ENCODE measurements around the gene PDE6B. TPM values are rescaled to one million over a fixed set of nuclear protein-coding genes. Genes with fewer than 3 reads are reported as not detected.

PDE6B gene
- polyA plus RNA-seq, 1 donor from 2014 or later, result 3.2 TPM

DNA sequence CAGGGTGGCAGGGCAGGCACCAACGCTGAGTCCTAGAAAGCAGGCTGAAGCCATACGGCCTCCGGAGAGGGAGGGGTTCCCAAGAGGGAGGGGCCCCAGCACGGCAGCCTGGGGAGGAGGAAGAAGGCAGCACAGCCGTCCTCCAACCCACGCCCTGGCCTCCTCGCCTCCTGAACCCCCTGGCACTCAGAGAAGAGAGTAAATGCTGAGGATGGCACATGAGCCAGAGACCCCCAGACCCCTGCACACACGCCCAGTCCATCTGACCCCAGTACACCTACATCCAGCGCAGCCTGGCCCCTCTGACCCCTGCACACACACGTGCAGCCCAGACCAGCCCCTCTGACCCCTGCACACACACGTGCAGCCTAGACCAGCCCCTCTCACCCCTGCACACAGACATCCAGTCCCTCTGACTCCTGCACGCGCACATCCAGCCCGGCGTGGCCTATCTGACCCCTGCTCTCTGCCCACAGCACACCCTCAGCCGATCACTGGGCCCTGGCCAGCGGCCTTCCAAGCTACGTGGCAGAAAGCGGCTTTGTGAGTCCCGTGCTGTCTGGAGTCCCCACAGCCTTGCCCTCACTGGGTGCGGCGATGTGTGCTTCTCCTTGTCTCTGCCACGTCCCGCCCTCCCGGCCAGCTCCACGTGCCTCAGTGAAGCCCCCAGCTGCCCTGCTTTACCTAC is 30.2 kb downstream of the PDE6B start:
- no peaks in the 10 kb centered on the region for H3K79me2 ChIP-seq (replicated peaks; ENCODE audit: insufficient read depth, low read length)
- no peak overlapping the region for H3K27ac ChIP-seq (ENCODE audit: low read length)
- no peaks in the 10 kb centered on the region for H3F3A ChIP-seq (ENCODE audit: insufficient read depth, low read length, poor library complexity, severe bottlenecking)
- no peaks in the 10 kb centered on the region for H3K36me3 ChIP-seq (ENCODE audit: insufficient read depth, low read length)
- no peak overlapping the region for H3K4me2 ChIP-seq (ENCODE audit: low read length)
- no peak overlapping the region for H3K4me3 ChIP-seq (ENCODE audit: low read length)
- no peaks in the 10 kb centered on the region for H3K27me3 ChIP-seq (ENCODE audit: insufficient read depth, low read depth, low read length)
- H4K20me1 ChIP-seq (ENCODE audit: insufficient read depth), result no peaks in the 10 kb centered on the region
- no peaks in the 10 kb centered on the region for H3K9me3 ChIP-seq (ENCODE audit: low read length)
- no peak overlapping the region for H2AFZ ChIP-seq (ENCODE audit: low read depth, low read length)
- H3K9ac ChIP-seq (ENCODE audit: low read length), result no peak overlapping the region
- no peaks in the 10 kb centered on the region for H3K9me2 ChIP-seq (ENCODE audit: insufficient read depth, low read length)
- TF ChIP-seq SMC3 (conservative IDR thresholded peaks at IDR 0.05; ENCODE audit: poor library complexity), result no peak
- no peak for TF ChIP-seq POLR2AphosphoS5 (IDR thresholded peaks at IDR 0.05)
- TF ChIP-seq EZH2 (IDR thresholded peaks at IDR 0.05; ENCODE audit: borderline replicate concordance, insufficient read depth, low read length, poor library complexity, severe bottlenecking), result no peak
- TF ChIP-seq EP300 (conservative IDR thresholded peaks at IDR 0.05; ENCODE audit: poor library complexity, severe bottlenecking), result no peak
- TF ChIP-seq, protein P1, sequence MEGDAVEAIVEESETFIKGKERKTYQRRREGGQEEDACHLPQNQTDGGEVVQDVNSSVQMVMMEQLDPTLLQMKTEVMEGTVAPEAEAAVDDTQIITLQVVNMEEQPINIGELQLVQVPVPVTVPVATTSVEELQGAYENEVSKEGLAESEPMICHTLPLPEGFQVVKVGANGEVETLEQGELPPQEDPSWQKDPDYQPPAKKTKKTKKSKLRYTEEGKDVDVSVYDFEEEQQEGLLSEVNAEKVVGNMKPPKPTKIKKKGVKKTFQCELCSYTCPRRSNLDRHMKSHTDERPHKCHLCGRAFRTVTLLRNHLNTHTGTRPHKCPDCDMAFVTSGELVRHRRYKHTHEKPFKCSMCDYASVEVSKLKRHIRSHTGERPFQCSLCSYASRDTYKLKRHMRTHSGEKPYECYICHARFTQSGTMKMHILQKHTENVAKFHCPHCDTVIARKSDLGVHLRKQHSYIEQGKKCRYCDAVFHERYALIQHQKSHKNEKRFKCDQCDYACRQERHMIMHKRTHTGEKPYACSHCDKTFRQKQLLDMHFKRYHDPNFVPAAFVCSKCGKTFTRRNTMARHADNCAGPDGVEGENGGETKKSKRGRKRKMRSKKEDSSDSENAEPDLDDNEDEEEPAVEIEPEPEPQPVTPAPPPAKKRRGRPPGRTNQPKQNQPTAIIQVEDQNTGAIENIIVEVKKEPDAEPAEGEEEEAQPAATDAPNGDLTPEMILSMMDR (IDR thresholded peaks at IDR 0.05; ENCODE audit: poor library complexity, severe bottlenecking), result no peak
- no peak for TF ChIP-seq RAD21 (conservative IDR thresholded peaks at IDR 0.05)
- no peak for TF ChIP-seq MXI1 (conservative IDR thresholded peaks at IDR 0.05; ENCODE audit: poor library complexity, severe bottlenecking)
- TF ChIP-seq TAF1 (IDR thresholded peaks at IDR 0.05; ENCODE audit: low read depth), result no peak
- TF ChIP-seq, protein P2, sequence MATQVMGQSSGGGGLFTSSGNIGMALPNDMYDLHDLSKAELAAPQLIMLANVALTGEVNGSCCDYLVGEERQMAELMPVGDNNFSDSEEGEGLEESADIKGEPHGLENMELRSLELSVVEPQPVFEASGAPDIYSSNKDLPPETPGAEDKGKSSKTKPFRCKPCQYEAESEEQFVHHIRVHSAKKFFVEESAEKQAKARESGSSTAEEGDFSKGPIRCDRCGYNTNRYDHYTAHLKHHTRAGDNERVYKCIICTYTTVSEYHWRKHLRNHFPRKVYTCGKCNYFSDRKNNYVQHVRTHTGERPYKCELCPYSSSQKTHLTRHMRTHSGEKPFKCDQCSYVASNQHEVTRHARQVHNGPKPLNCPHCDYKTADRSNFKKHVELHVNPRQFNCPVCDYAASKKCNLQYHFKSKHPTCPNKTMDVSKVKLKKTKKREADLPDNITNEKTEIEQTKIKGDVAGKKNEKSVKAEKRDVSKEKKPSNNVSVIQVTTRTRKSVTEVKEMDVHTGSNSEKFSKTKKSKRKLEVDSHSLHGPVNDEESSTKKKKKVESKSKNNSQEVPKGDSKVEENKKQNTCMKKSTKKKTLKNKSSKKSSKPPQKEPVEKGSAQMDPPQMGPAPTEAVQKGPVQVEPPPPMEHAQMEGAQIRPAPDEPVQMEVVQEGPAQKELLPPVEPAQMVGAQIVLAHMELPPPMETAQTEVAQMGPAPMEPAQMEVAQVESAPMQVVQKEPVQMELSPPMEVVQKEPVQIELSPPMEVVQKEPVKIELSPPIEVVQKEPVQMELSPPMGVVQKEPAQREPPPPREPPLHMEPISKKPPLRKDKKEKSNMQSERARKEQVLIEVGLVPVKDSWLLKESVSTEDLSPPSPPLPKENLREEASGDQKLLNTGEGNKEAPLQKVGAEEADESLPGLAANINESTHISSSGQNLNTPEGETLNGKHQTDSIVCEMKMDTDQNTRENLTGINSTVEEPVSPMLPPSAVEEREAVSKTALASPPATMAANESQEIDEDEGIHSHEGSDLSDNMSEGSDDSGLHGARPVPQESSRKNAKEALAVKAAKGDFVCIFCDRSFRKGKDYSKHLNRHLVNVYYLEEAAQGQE (IDR thresholded peaks at IDR 0.05; ENCODE audit: borderline replicate concordance), result no peak

DNA sequence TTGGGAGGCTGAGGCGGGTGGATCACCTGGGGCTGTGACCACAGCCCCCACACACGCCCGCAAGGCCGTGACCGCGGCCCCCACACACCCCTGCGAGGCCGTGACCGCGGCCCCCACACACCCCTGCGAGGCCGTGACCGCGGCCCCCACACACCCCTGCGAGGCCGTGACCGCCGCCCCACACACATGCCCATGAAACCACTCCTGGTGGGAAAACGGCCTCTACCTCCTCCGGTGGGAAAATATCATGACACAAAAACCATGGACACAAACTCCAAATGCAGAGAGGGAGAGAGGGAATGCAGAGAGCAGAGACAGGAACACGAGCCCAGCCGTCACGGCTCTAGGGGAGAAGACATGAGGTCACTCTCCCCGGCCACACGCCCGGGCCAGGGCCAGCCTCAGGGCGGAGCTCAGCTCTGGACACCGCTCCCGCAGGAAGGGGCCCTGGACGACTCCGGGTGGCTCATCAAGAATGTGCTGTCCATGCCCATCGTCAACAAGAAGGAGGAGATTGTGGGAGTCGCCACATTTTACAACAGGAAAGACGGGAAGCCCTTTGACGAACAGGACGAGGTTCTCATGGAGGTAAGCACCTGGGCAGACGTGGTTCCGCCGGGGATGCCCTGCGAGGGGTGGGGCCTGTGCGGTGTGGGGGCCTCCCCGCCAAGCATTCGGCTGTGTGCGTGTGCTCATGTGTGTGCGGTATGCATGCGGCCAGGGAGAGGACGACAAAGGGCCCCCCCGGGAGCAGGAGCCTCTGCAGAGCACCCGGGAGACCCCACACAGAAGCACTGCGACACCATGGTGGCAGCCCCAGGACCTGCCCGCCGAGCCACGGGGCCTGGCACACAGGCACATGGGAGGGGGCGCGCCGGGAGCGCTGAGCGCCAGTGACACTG is 31.3 kb downstream of the PDE6B start:
- H3K4me3 ChIP-seq (ENCODE audit: low read length), result no peak overlapping the region
- no peak overlapping the region for H3K9ac ChIP-seq (ENCODE audit: low read length)
- H4K20me1 ChIP-seq (ENCODE audit: insufficient read depth), result no peaks in the 10 kb centered on the region
- no peaks in the 10 kb centered on the region for H3K27me3 ChIP-seq (ENCODE audit: insufficient read depth, low read depth, low read length)
- H3F3A ChIP-seq (ENCODE audit: insufficient read depth, low read length, poor library complexity, severe bottlenecking), result no peaks in the 10 kb centered on the region
- no peak for TF ChIP-seq RAD21 (conservative IDR thresholded peaks at IDR 0.05)
- no peak for TF ChIP-seq MXI1 (conservative IDR thresholded peaks at IDR 0.05; ENCODE audit: poor library complexity, severe bottlenecking)
- TF ChIP-seq, protein P2 (IDR thresholded peaks at IDR 0.05; ENCODE audit: borderline replicate concordance), result no peak
- TF ChIP-seq TAF1 (IDR thresholded peaks at IDR 0.05; ENCODE audit: low read depth), result no peak
- TF ChIP-seq SMC3 (conservative IDR thresholded peaks at IDR 0.05; ENCODE audit: poor library complexity), result no peak
- no peak for TF ChIP-seq POLR2AphosphoS5 (IDR thresholded peaks at IDR 0.05)
- no peak for TF ChIP-seq EP300 (conservative IDR thresholded peaks at IDR 0.05; ENCODE audit: poor library complexity, severe bottlenecking)
- TF ChIP-seq, protein P1 (IDR thresholded peaks at IDR 0.05; ENCODE audit: poor library complexity, severe bottlenecking), result no peak
- TF ChIP-seq EZH2 (IDR thresholded peaks at IDR 0.05; ENCODE audit: borderline replicate concordance, insufficient read depth, low read length, poor library complexity, severe bottlenecking), result no peak
- no peaks in the 10 kb centered on the region for H3K9me3 ChIP-seq (ENCODE audit: low read length)
- no peak overlapping the region for H3K4me2 ChIP-seq (ENCODE audit: low read length)
- H3K36me3 ChIP-seq (ENCODE audit: insufficient read depth, low read length), result no peaks in the 10 kb centered on the region
- H3K27ac ChIP-seq (ENCODE audit: low read length), result no peak overlapping the region
- H3K9me2 ChIP-seq (ENCODE audit: insufficient read depth, low read length), result no peaks in the 10 kb centered on the region
- H3K79me2 ChIP-seq (replicated peaks; ENCODE audit: insufficient read depth, low read length), result no peaks in the 10 kb centered on the region
- H2AFZ ChIP-seq (ENCODE audit: low read depth, low read length), result no peak overlapping the region
